Left lung (tissue), 10 donors: ENCODE measurements around the gene LIN28A. TPM values are rescaled to one million over a fixed set of nuclear protein-coding genes. Genes with fewer than 3 reads are reported as not detected.

Experiments
- ATAC-seq: fragments of 200-7000 bp; cut with Tn5 transposase; one replicate; pipeline ENCODE4 v1.9.1; 2020; ENCODE audit warnings: moderate library complexity
- DNase-seq, 4 donors: peaks; one replicate each; pipeline ENCODE4 v3.0.0-alpha.2; 2013 to 2020
- H3K27ac ChIP-seq, 2 donors: fragments of 200-600 bp; sonication (generic) in 1 of 2; one replicate each; pipeline versions ENCODE4 v1.5.0 to v1.8.0; 2020 to 2021
- H3K27me3 ChIP-seq, 2 donors: fragments of 200-600 bp; sonication (generic) in 1 of 2; one replicate each; pipeline versions ENCODE4 v1.5.0 to v1.8.0; 2020 to 2021
- H3K36me3 ChIP-seq, 2 donors: fragments of 200-600 bp; sonication (generic) in 1 of 2; one replicate each; pipeline versions ENCODE4 v1.5.0 to v1.8.0; 2020 to 2021
- H3K4me1 ChIP-seq, 2 donors: fragments of 200-600 bp; one replicate each; pipeline ENCODE4 v1.8.0; 2021
- H3K4me3 ChIP-seq, 2 donors: fragments of 200-600 bp; sonication (generic) in 1 of 2; one replicate each; pipeline versions ENCODE4 v1.5.0 to v1.8.0; 2020 to 2021; ENCODE audit warnings: mild to moderate bottlenecking in 1 of 2
- H3K9me3 ChIP-seq, 2 donors: fragments of 200-600 bp; sonication (generic) in 1 of 2; one replicate each; pipeline versions ENCODE4 v1.5.0 to v1.8.0; 2020 to 2021
- intact Hi-C, 2 donors: fragments of 100-400 bp; cut with DNase I; formaldehyde crosslinking; loops; one replicate each; pipeline versions ENCODE4 v1.11.2 to v1.14.2; 2022
- polyA plus RNA-seq, 6 donors: library from polyadenylated mRNA; unstranded; fragments of 120-200 nt; gene quantifications; one replicate each; pipeline ENCODE4 v1.2.1, GENCODE V29; 2013; ENCODE audit not compliant: insufficient read length in 6 of 6
- total RNA-seq, 2 donors: library from RNA; stranded (reverse); fragmentation: NEBNext Ultra II Directional; extraction: Animal tissue kit (Norgen Biotek cat#: 25700); gene quantifications; one replicate each; pipeline ENCODE4 v1.2.1, GENCODE V29; 2021
- TF ChIP-seq, protein P1 (sequence below), 2 donors: fragments of 200-600 bp; sonication (generic) in 1 of 2; IDR thresholded peaks; one replicate each; pipeline versions ENCODE4 v1.5.0 to v1.8.0; 2021; ENCODE audit warnings: antibody characterized with exemption in 2 of 2
- donor health status: DM: no; HTN: yes; CAD: no.
- donor health status: DM: no; HTN: no; CAD: no.

LIN28A gene
- total and polyA plus RNA-seq, 8 donors = 0.06 to 0.11 (median 0.10) TPM; not detected in 2

DNA sequence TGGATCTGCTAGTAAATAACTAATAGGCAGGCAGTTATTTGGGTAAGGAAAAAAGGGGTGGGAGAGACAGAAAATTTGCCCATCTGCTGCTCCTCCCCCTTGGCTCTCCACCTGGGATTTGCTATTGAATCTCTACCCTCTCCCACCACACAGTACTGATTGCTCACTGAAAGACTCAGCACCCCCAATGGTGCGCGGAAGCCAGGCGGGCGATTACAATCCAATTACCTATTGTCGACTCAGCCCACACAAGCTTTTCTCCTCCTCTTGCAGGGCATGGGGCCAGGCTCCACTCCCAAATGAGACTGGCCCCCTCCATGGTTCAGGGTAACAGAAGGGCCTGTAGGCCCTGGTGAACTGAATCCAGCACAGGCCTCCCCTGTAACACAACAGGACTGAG is 58.9 kb downstream of the LIN28A start:
- Histone ChIP-seq H3K27ac (peak overlapping the region in 1 of 2 donors; percentile 99), H3K4me3 (no peak overlapping the region), H3K4me1 (peaks cover 20 to 39% of the 10 kb centered on the region in 2 donors), H3K9me3 (no peaks in the 10 kb centered on the region), H3K27me3 (no peaks in the 10 kb centered on the region), H3K36me3 (peaks cover 3 to 56% of the 10 kb centered on the region in 2 donors)
- TF ChIP-seq, protein P1, sequence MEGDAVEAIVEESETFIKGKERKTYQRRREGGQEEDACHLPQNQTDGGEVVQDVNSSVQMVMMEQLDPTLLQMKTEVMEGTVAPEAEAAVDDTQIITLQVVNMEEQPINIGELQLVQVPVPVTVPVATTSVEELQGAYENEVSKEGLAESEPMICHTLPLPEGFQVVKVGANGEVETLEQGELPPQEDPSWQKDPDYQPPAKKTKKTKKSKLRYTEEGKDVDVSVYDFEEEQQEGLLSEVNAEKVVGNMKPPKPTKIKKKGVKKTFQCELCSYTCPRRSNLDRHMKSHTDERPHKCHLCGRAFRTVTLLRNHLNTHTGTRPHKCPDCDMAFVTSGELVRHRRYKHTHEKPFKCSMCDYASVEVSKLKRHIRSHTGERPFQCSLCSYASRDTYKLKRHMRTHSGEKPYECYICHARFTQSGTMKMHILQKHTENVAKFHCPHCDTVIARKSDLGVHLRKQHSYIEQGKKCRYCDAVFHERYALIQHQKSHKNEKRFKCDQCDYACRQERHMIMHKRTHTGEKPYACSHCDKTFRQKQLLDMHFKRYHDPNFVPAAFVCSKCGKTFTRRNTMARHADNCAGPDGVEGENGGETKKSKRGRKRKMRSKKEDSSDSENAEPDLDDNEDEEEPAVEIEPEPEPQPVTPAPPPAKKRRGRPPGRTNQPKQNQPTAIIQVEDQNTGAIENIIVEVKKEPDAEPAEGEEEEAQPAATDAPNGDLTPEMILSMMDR (IDR thresholded peaks at IDR 0.05) = no peak
- intact Hi-C loops = no loop called here
- ATAC-seq (no peak), DNase-seq (no peak)

DNA sequence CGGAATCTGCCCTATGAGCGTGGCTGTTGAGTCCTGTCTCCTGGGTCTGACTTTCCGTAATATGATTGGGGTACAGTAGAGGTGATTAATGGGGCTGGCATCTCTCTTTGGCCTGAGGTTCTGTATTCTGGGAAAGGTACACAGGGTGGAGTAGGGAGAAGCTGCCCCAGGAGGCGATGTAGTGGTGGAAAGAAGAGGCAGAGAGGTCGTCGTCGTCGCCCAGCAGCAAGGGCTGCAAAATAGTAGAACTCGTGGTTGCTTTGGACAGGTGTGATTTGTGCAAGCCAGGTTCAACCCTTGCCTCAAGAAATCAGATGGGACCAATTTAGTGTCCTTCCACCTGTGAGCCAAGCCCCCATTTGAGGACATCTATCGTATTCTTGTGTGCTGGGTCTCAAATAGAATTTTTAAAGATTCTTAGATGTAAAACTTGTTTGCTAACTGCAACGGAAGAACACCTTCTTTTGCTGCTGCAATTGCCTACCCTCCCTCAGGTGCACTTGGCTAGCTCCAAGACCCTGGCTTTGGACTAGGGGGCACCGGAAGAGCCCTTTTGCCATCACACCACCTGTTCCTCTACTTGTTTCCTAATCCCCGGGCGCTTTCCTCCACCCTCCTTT is 60.4 kb downstream of the LIN28A start:
- Histone ChIP-seq H3K27me3 (no peaks in the 10 kb centered on the region), H3K4me1 (peaks cover 20 to 44% of the 10 kb centered on the region in 2 donors), H3K9me3 (no peaks in the 10 kb centered on the region), H3K27ac (peak overlapping the region in 1 of 2 donors; percentile 99), H3K36me3 (peaks cover 3 to 50% of the 10 kb centered on the region in 2 donors), H3K4me3 (peak overlapping the region; percentile 98)
- TF ChIP-seq, protein P1 (IDR thresholded peaks at IDR 0.05) = no peak
- DNase-seq (no peak), ATAC-seq (no peak)
- intact Hi-C loops = no loop called here

DNA sequence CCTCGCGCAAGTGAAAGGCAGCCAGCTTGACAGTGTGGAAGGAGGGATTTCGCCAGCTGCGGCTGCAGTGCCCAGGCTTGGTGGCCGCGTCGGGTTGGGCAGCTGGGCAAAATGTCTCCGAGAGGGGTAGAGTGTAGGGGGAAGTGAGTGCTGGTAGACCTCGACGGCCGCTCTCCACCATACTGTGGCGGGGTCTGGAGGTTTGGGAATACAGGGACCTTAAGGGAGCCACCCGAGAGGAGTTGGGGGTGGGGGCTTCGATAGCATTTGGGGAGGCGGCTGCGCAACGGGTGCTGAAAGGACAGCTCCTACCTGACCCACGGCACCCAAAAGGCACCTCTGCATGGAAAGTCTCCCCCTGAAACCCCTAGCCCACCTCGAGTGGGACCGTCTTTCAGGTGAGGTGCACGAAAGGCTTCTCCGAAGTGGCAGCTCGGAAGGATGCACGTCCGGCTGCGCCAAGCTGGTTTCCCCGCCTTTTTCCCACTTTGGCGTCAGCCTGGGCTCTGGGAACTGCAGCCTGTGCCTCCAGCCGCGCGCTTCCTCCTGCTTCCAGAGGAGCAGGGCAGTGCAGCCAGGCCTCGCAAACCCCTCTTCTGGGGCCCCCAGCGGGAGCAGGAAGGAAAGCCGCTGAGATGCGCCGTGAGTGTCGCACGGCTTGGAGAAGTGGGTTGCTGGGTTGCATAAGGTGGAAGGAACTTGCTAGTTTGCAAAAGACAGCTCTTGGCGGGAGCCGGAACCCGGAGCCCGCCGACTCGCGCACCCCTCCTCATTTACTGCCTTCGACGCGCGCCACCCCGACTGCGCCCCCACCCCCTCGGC is 61.1 kb downstream of the LIN28A start:
- no peaks in the 10 kb centered on the region for H3K27me3 ChIP-seq
- H3K36me3 ChIP-seq = peaks cover 3 to 50% of the 10 kb centered on the region in 2 donors
- DNase-seq (peak; percentile 79 to 92 (median 82)), ATAC-seq (peak; percentile 41)
- no peaks in the 10 kb centered on the region for H3K9me3 ChIP-seq
- peak overlapping the region; percentile 98 for H3K4me3 ChIP-seq
- TF ChIP-seq, protein P1 (IDR thresholded peaks at IDR 0.05) = no peak
- intact Hi-C loops = no loop called here
- peaks cover 20 to 44% of the 10 kb centered on the region in 2 donors for H3K4me1 ChIP-seq
- peak overlapping the region; percentile 99 for H3K27ac ChIP-seq

DNA sequence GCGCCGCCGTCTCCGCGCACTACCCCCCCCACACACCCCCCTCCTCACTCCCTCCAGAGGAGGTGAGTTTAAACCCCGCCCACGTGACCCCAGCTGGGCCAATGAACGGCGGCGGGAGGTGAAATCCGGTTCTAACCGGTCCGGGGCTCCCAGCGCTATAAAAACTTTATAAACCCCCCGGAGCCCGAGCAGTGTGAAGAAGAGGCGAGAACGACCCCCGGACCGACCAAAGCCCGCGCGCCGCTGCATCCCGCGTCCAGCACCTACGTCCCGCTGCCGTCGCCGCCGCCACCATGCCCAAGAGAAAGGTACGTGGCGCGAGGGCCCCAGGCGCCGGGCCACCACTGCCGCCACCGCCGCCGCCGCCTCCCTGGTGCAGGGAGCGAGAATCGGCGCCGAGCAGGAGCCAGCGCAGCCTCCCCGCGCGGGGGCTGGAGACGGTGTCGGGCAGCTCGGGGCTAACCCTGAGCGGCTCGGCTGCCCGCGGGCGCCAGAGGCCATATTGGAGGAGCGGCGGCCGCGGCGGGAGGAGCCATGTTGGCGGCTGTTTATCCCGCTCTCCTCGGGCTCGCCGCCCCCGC is 61.8 kb downstream of the LIN28A start, which contains the start of gene HMGN2:
Gene HMGN2 (plus strand): TSS at position 121 of the 581 bp plus-strand sequence. CDS start 173 bp downstream, at position 294.
- H3K4me1 ChIP-seq = peaks cover 20 to 44% of the 10 kb centered on the region in 2 donors
- H3K27me3 ChIP-seq = no peaks in the 10 kb centered on the region
- ATAC-seq = peak; percentile 83
- H3K36me3 ChIP-seq = peaks cover 3 to 50% of the 10 kb centered on the region in 2 donors
- DNase-seq = peak; percentile 88 to 95 (median 94)
- intact Hi-C loops = no loop called here
- TF ChIP-seq, protein P1 (IDR thresholded peaks at IDR 0.05) = no peak
- H3K4me3 ChIP-seq = peak within 1 kb of the TSS; percentile 98
- no peaks in the 10 kb centered on the region for H3K9me3 ChIP-seq
- H3K27ac ChIP-seq = peak within 1 kb of the TSS; percentile 99
